ENCODE measurements around the gene PCGF5. TPM values are rescaled to one million over a fixed set of nuclear protein-coding genes. Genes with fewer than 3 reads are reported as not detected.
"Not testable (repeated sequence)": the region's sequence is repeated elsewhere in the genome, so short reads cannot be mapped to it uniquely, and the experiment has no call there.

The PCGF5 gene
- total and polyA plus RNA-seq, 12 donors: 22.6 to 145 (median 72.9) TPM

- H3K9me3 ChIP-seq (replicated peaks in 1 of 3): no peaks in the 10 kb centered on the region
- no peaks in the 10 kb centered on the region for H3K27me3 ChIP-seq
- H3K36me3 ChIP-seq (replicated peaks in 1 of 2): no peaks in the 10 kb centered on the region
- H3K27ac ChIP-seq: no peak overlapping the region
- WGBS, 4 donors: 77 to 97% (median 85%) methylated on average over 1 of the region's 1 CpG
- intact Hi-C loops (cut with DNase I): loop anchor here (10.0 kb wide), 1 partner anchor 85 kb away; no protein-coding TSS in a partner anchor
- H3K4me3 ChIP-seq: no peak overlapping the region
- TF ChIP-seq CTCF (IDR thresholded peaks at IDR 0.05) (no peak), POLR2A (IDR thresholded peaks at IDR 0.05) (no peak)
- H3K4me1 ChIP-seq (replicated peaks in 1 of 2): peaks cover 0 to 11% of the 10 kb centered on the region in 2 donors
- no peak for DNase-seq
These were observed 79.6 kb downstream of the PCGF5 start for GRCh38 chr10:91299999-91300575.

- H3K36me3 ChIP-seq (replicated peaks in 1 of 2); H3K4me3 ChIP-seq; H3K27me3 ChIP-seq; H3K9me3 ChIP-seq (replicated peaks in 1 of 3); intact Hi-C loops (cut with DNase I); DNase-seq: not testable (repeated sequence)
- Histone ChIP-seq H3K4me1 (replicated peaks in 1 of 2) (peaks cover 0 to 10% of the 10 kb centered on the region in 2 donors), H3K27ac (peak overlapping the region in 1 of 5 donors; percentile 1)
- 55 to 71% (median 68%) methylated on average over 3 of the region's 3 CpGs for WGBS, 4 donors
These were observed 82.5 kb downstream of the PCGF5 start for GRCh38 chr10:91302946-91303345.

- DNase-seq; H3K9me3 ChIP-seq (replicated peaks in 1 of 3); H3K27ac ChIP-seq; H3K4me1 ChIP-seq (replicated peaks in 1 of 2); H3K36me3 ChIP-seq (replicated peaks in 1 of 2); H3K27me3 ChIP-seq; intact Hi-C loops (cut with DNase I); H3K4me3 ChIP-seq: not testable (repeated sequence)
- 58 to 87% (median 71%) methylated on average over 7 of the region's 7 CpGs for WGBS, 4 donors
These were observed 85.5 kb downstream of the PCGF5 start for GRCh38 chr10:91305979-91306378.

- Histone ChIP-seq H3K36me3 (replicated peaks in 1 of 2) (no peaks in the 10 kb centered on the region), H3K4me3 (no peak overlapping the region), H3K4me1 (replicated peaks in 1 of 2) (no peaks in the 10 kb centered on the region), H3K9me3 (replicated peaks in 1 of 3) (no peaks in the 10 kb centered on the region), H3K27ac (no peak overlapping the region), H3K27me3 (no peaks in the 10 kb centered on the region)
- 80 to 93% (median 89%) methylated on average over 1 of the region's 1 CpG for WGBS, 4 donors
- no peak for DNase-seq
- intact Hi-C loops (cut with DNase I): no loop called here
- TF ChIP-seq CTCF (IDR thresholded peaks at IDR 0.05) (no peak), POLR2A (IDR thresholded peaks at IDR 0.05) (no peak)
These were observed 87.0 kb downstream of the PCGF5 start for GRCh38 chr10:91307489-91307888.

GRCh38 chr10:91309711-91310110 is 89.2 kb downstream of the PCGF5 start:
- intact Hi-C loops (cut with DNase I): no loop called here
- TF ChIP-seq POLR2A (IDR thresholded peaks at IDR 0.05): no peak
- no peak for TF ChIP-seq CTCF (IDR thresholded peaks at IDR 0.05)
- 76 to 83% (median 81%) methylated on average over 3 of the region's 3 CpGs for WGBS, 4 donors
- Histone ChIP-seq H3K4me3 (no peak overlapping the region), H3K4me1 (replicated peaks in 1 of 2) (no peaks in the 10 kb centered on the region), H3K9me3 (replicated peaks in 1 of 3) (no peaks in the 10 kb centered on the region), H3K27ac (no peak overlapping the region), H3K27me3 (no peaks in the 10 kb centered on the region), H3K36me3 (replicated peaks in 1 of 2) (no peaks in the 10 kb centered on the region)
- DNase-seq: no peak

Data from adrenal gland (tissue), 12 donors.